ENCODE results near the gene VTI1A. TPM values are rescaled to one million over a fixed set of nuclear protein-coding genes. Genes with fewer than 3 reads are reported as not detected.

VTI1A gene
- total and polyA plus RNA-seq, 3 donors from 2014 or later, result 25.5 to 85.9 (median 63.4) TPM

GRCh38 chr10:112712536-112712935, 265.5 kb downstream of the VTI1A start:
- Histone ChIP-seq H3K4me1 (no peaks in the 10 kb centered on the region), H3K36me3 (ENCODE audit: low read depth, missing control alignments) (no peaks in the 10 kb centered on the region), H3K27ac (no peak overlapping the region), H3K4me3 (no peak overlapping the region), H3K27me3 (no peaks in the 10 kb centered on the region), H3K9me3 (no peaks in the 10 kb centered on the region)
- WGBS, 2 donors, result 81 to 84% methylated on average over 2 of the region's 2 CpGs
- DNase-seq, result no peak
- no peak for TF ChIP-seq CTCF (IDR thresholded peaks at IDR 0.05)
- no peak for TF ChIP-seq POLR2A (IDR thresholded peaks at IDR 0.05)
- intact Hi-C loops (cut with DNase I; ENCODE audit: low total_unique reads), result no loop called here

GRCh38 chr10:112713411-112713810, 266.4 kb downstream of the VTI1A start:
- Histone ChIP-seq H3K27ac (no peak overlapping the region), H3K4me1 (no peaks in the 10 kb centered on the region), H3K9me3 (no peaks in the 10 kb centered on the region), H3K36me3 (ENCODE audit: low read depth, missing control alignments) (no peaks in the 10 kb centered on the region), H3K27me3 (no peaks in the 10 kb centered on the region), H3K4me3 (no peak overlapping the region)
- TF ChIP-seq CTCF (IDR thresholded peaks at IDR 0.05), result no peak
- TF ChIP-seq POLR2A (IDR thresholded peaks at IDR 0.05), result no peak
- WGBS, 2 donors, result 95 to 99% methylated on average over 2 of the region's 2 CpGs
- DNase-seq, result no peak
- intact Hi-C loops (cut with DNase I; ENCODE audit: low total_unique reads), result no loop called here

- Histone ChIP-seq H3K4me1 (no peaks in the 10 kb centered on the region), H3K9me3 (no peaks in the 10 kb centered on the region), H3K4me3 (no peak overlapping the region), H3K36me3 (ENCODE audit: low read depth, missing control alignments) (no peaks in the 10 kb centered on the region), H3K27me3 (no peaks in the 10 kb centered on the region), H3K27ac (no peak overlapping the region)
- no peak for DNase-seq
- TF ChIP-seq POLR2A (IDR thresholded peaks at IDR 0.05) (no peak), CTCF (IDR thresholded peaks at IDR 0.05) (no peak)
- intact Hi-C loops (cut with DNase I; ENCODE audit: low total_unique reads), result no loop called here
- WGBS, 2 donors, result 93% methylated on average over 5 of the region's 5 CpGs
These were observed 268.6 kb downstream of the VTI1A start for GRCh38 chr10:112715581-112715980.

- H3K9me3 ChIP-seq, result no peaks in the 10 kb centered on the region
- no peak overlapping the region for H3K27ac ChIP-seq
- TF ChIP-seq POLR2A (IDR thresholded peaks at IDR 0.05) (no peak), CTCF (IDR thresholded peaks at IDR 0.05) (no peak)
- H3K36me3 ChIP-seq (ENCODE audit: low read depth, missing control alignments), result no peaks in the 10 kb centered on the region
- WGBS, 2 donors, result 90 to 96% methylated on average over 3 of the region's 3 CpGs
- no peaks in the 10 kb centered on the region for H3K27me3 ChIP-seq
- no peak for DNase-seq
- no peak overlapping the region for H3K4me3 ChIP-seq
- intact Hi-C loops (cut with DNase I; ENCODE audit: low total_unique reads), result no loop called here
- H3K4me1 ChIP-seq, result no peaks in the 10 kb centered on the region
These were observed 269.1 kb downstream of the VTI1A start for GRCh38 chr10:112716076-112716475.

- Histone ChIP-seq H3K36me3 (ENCODE audit: low read depth, missing control alignments) (no peaks in the 10 kb centered on the region), H3K4me1 (no peaks in the 10 kb centered on the region), H3K27me3 (no peaks in the 10 kb centered on the region), H3K9me3 (no peaks in the 10 kb centered on the region), H3K27ac (no peak overlapping the region), H3K4me3 (no peak overlapping the region)
- no peak for TF ChIP-seq POLR2A (IDR thresholded peaks at IDR 0.05)
- TF ChIP-seq CTCF (IDR thresholded peaks at IDR 0.05), result no peak
- WGBS, 2 donors, result 76 to 90% methylated on average over 6 of the region's 6 CpGs
- DNase-seq, result no peak
- intact Hi-C loops (cut with DNase I; ENCODE audit: low total_unique reads), result no loop called here
These were observed 270.0 kb downstream of the VTI1A start for GRCh38 chr10:112716924-112717413.
